BE2C (cell line): ENCODE measurements around the gene C9orf43.

Experiments
- DNase-seq: peaks from one replicate; pipeline ENCODE4 v3.0.0-alpha.2; 2020
- H3K27me3 ChIP-seq: fragments of 250-450 bp; sonication (Bioruptor Pico); 2 replicates; pipeline ENCODE4 v1.5.1; 2020; ENCODE audit warnings: mild to moderate bottlenecking
- H3K36me3 ChIP-seq: fragments of 250-450 bp; sonication (Bioruptor Pico); 2 replicates; pipeline ENCODE4 v1.5.1; 2020; ENCODE audit warnings: mild to moderate bottlenecking
- H3K4me1 ChIP-seq: fragments of 250-450 bp; sonication (Bioruptor Pico); 2 replicates; pipeline ENCODE4 v1.5.1; 2020
- H3K4me3 ChIP-seq: 2 replicates; pipeline ENCODE4 v1.5.1; 2011; ENCODE audit warnings: low read depth, low read length
- H3K9me3 ChIP-seq: fragments of 250-450 bp; sonication (Bioruptor Pico); 2 replicates; pipeline ENCODE4 v1.5.1; 2020
- TF ChIP-seq, protein P1 (sequence below): IDR thresholded peaks from 2 replicates; pipeline ENCODE4 v1.5.1; 2012; ENCODE audit warnings: mild to moderate bottlenecking, low read depth, low read length

C9orf43 gene

DNA sequence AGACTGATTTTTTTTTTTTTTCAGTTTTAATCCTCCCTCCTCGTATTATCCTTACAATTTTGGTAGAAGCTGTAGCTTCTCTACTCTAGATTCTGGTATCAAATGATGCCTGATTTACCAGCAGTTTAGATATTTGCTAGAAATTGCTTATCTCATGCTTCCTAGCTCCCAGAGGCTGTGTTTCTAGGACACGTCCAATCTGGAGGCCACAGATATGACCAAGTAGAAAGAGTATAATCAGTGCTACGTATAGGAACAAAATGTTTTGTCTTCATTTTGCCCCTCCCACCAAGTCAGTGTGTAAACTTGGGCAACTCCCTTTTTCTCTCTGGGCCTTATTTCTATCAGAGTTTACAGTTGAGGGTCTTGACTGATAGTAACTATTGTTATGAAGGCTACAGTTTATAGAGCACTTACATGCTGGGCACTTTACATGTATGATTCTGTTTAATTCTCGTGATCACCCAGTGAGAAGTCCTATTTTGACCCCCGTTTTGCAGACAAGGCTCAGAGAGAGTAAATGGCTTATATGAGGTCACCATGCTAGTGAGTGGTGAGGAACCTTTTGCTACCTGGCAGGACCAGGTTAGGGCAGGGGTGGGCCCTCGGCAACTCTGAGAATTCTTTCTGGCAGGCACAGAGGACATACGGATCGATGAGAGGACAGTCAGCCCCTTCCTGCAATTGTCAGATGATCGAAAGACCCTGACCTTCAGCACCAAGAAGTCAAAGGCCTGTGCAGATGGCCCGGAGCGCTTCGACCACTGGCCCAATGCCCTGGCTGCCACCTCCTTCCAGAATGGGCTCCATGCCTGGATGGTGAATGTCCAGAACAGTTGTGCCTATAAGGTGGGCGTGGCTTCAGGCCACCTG is 41.3 kb upstream of the C9orf43 start:
- Histone ChIP-seq H3K27me3 (no peaks in the 10 kb centered on the region), H3K4me1 (peaks cover 4% of the 10 kb centered on the region), H3K9me3 (no peaks in the 10 kb centered on the region), H3K4me3 (no peak overlapping the region), H3K36me3 (no peaks in the 10 kb centered on the region)
- DNase-seq = no peak
- TF ChIP-seq, protein P1, sequence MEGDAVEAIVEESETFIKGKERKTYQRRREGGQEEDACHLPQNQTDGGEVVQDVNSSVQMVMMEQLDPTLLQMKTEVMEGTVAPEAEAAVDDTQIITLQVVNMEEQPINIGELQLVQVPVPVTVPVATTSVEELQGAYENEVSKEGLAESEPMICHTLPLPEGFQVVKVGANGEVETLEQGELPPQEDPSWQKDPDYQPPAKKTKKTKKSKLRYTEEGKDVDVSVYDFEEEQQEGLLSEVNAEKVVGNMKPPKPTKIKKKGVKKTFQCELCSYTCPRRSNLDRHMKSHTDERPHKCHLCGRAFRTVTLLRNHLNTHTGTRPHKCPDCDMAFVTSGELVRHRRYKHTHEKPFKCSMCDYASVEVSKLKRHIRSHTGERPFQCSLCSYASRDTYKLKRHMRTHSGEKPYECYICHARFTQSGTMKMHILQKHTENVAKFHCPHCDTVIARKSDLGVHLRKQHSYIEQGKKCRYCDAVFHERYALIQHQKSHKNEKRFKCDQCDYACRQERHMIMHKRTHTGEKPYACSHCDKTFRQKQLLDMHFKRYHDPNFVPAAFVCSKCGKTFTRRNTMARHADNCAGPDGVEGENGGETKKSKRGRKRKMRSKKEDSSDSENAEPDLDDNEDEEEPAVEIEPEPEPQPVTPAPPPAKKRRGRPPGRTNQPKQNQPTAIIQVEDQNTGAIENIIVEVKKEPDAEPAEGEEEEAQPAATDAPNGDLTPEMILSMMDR = no peak

DNA sequence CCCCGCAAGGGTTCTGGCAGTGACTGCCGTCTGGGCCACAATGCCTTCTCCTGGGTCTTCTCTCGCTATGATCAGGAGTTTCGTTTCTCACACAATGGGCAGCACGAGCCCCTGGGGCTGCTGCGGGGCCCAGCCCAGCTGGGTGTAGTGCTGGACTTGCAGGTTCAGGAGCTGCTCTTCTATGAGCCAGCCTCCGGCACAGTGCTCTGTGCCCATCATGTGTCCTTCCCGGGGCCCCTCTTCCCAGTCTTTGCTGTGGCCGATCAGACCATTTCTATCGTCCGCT is 40.7 kb upstream of the C9orf43 start:
- H3K36me3 ChIP-seq = no peaks in the 10 kb centered on the region
- DNase-seq = no peak
- H3K27me3 ChIP-seq = no peaks in the 10 kb centered on the region
- TF ChIP-seq, protein P1 = no peak
- H3K4me3 ChIP-seq = no peak overlapping the region
- H3K4me1 ChIP-seq = peaks cover 4% of the 10 kb centered on the region
- no peaks in the 10 kb centered on the region for H3K9me3 ChIP-seq

DNA sequence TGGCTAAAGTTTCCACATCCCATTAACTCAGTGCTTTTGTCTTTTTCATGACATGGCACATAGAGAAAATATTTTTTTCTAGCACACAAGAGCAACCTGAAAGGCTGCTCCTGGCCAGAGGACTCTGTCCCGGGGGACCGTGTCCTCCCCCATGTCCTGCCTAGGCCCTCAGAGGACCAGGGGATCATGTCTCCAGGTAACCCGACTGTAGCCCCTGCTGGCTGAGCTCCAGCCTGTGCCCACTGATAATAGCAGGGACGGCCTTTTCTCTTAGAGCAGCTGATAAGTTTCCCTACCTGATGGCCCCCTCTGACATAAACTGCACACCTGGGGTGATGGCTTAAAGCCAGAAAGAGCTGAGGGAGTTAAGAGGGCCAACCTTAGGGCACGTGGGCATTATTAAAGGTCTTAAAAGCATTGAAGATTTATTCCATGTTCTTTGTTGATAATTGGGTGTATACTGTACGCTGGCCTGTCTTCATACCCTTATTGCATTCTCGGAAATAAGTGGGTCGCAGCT is 39.7 kb upstream of the C9orf43 start:
- no peak overlapping the region for H3K4me3 ChIP-seq
- H3K36me3 ChIP-seq = no peaks in the 10 kb centered on the region
- H3K9me3 ChIP-seq = no peaks in the 10 kb centered on the region
- no peaks in the 10 kb centered on the region for H3K27me3 ChIP-seq
- no peaks in the 10 kb centered on the region for H3K4me1 ChIP-seq
- DNase-seq = no peak
- TF ChIP-seq, protein P1 = no peak

DNA sequence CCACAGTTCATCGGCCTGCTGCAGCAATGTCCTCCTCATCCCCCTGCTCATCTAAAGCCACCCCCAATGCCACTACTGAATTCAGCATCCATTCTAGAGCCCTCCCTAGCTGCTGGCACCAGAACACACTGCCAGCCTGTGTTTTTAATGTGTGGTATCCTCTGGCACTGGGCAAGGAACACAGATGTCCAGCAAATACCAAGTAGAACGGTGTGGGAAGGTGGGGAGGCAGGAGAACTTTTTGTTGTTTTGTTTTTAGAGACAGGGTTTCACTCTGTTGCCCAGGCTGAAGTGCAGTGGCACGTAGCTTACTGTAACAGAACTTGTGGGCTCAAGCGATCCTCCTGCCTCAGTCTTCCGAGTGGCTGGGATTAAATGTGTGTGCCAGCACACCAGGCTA is 38.5 kb upstream of the C9orf43 start:
- no peaks in the 10 kb centered on the region for H3K9me3 ChIP-seq
- no peaks in the 10 kb centered on the region for H3K36me3 ChIP-seq
- H3K4me1 ChIP-seq = no peaks in the 10 kb centered on the region
- H3K27me3 ChIP-seq = no peaks in the 10 kb centered on the region
- DNase-seq = no peak
- H3K4me3 ChIP-seq = no peak overlapping the region
- TF ChIP-seq, protein P1 = no peak

DNA sequence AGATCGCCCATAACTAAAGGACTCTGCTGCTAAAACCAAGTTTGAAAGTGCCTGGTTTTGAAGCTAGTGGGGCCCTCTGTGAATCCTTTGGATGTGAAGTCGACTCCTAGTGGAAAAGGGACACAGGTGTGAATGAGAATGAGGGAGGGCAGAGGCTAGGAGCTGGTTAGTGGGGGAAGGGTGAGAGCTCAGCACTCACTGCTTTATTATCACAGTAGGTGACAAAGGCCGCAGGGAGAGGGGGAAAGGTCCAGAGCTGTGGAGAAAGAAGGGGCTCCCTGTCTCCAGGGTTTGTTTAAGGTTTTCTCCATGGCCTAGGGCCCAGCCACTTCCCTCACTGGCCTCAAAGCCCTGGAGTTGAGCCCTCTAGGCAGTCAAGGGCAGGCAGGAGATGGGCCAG is 37.3 kb upstream of the C9orf43 start:
- no peaks in the 10 kb centered on the region for H3K27me3 ChIP-seq
- TF ChIP-seq, protein P1 = no peak
- DNase-seq = no peak
- no peaks in the 10 kb centered on the region for H3K36me3 ChIP-seq
- no peaks in the 10 kb centered on the region for H3K4me1 ChIP-seq
- H3K4me3 ChIP-seq = no peak overlapping the region
- H3K9me3 ChIP-seq = no peaks in the 10 kb centered on the region

DNA sequence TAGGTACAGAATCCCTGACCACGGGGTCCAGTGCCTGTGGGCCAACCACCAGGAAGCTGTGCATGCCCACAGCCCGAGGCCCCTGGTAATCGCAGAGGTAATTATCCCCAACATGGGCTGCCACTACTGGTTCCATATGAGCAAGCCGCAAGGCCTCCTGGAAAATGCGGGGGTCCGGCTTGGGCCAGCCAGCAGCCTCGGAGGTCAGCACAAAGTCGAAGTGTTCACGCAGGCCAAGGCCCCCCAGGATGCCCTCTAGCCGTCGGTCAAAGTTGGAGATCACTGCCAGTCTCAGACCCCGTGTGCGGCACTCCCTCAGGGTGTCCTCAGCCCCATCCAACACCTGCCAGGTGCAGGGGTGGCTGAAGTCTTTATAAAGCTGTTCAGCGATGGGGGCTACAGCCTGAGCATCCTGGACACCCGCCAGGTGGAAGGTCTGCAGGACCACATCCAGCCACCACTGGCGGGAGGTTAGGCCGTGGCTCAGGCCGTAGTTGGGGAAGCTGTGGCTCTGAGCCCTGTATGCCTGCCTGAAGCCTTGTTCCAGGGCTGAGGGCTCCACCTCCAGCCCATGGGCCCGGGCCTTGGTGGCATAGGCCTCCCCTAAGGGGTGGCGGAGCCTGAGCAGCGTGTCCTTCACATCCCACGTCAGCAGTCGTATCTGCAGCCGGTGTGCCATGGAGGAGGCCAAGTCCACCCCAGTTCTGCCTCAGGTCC is 36.7 kb upstream of the C9orf43 start:
- H3K27me3 ChIP-seq = no peaks in the 10 kb centered on the region
- H3K4me1 ChIP-seq = no peaks in the 10 kb centered on the region
- H3K36me3 ChIP-seq = no peaks in the 10 kb centered on the region
- no peak for DNase-seq
- no peak overlapping the region for H3K4me3 ChIP-seq
- TF ChIP-seq, protein P1 = no peak
- no peaks in the 10 kb centered on the region for H3K9me3 ChIP-seq
